Stimulated activated CD8-positive, alpha-beta memory T cell treated with anti-CD3 and anti-CD28 coated beads, Interleukin-4, amount 100 ng/mL, for 48 hours (primary cell): ENCODE measurements around the gene TAPBPL.

Experiments
- DNase-seq: peaks from one replicate; pipeline ENCODE4 v3.0.0-alpha.2; 2020

TAPBPL gene

DNA sequence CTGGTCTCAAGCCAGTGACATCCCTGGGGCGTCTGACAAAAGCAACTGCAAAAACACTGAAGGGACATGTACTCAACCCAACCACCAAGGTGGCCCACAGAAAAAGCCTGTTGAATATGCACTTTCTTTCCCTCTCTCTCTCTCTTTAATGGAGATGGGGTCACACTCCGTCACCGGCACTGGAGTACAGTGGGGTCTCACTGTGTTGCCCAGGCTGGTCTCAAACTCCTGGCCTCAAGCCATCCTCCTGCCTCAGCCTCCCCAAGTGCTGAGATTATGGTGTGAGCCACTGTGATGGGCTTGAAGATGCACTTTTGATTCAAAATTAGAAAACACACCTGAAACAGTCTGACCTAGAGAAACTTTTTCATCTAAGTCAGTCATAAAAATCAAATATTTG lies 14.3 kb upstream of the TAPBPL start:
- DNase-seq: no peak

DNA sequence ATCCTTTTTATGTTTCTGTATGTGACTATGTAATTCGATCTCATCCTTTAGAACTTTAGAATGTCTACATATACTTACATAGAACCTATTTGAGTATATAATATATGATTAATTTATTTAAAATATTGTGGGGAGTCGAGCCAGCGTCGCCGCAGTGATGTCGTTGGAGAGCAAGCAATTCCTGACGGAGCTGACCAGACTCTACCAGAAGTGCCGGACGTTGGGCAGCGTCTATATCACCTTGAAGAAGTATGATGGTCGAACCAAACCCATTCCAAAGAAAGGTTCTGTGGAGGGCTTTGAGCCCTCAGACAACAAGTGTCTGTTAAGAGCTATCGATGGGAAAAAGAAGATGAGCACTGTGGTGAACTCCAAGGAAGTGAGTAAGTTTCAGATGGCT lies 13.5 kb upstream of the TAPBPL start:
- DNase-seq: no peak

DNA sequence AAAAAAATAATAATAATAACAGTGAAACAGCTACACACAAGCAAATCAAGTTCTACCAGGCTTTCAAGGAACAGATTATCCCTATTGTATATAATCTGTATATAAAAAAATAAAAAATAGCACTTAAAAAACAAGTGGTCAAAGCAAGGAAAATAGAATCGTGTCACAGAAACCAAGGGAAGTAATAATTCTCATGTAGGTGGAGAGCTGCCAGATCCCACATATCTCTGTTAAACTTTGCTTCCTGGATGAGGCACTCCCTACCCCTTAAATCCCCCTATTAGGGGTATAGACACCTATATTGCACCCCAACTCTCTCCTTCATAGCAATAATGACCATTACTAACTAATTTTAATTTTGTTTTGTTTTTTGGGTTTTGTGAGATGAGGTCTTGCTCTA lies 11.5 kb upstream of the TAPBPL start:
- no peak for DNase-seq

DNA sequence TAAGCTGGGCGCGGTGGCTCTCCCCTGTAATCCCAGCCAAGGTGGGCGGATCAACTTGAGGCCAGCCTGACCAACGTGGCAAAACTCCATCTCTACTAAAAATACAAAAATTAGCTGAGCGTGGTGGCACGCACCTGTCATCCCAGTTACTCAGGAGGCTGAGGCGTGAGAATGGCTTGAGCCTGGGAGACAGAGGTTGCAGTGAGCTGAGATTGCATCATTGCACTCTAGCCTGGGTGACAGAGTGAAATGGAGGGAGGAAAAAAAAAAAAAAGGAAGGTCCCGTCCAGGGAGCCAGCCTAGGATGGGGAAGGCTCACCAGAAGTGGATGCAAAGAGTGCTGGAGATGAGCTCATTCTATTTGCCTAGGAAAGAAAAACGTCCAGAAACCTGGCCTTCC lies 9.0 kb upstream of the TAPBPL start:
- peak; percentile 25 for DNase-seq

DNA sequence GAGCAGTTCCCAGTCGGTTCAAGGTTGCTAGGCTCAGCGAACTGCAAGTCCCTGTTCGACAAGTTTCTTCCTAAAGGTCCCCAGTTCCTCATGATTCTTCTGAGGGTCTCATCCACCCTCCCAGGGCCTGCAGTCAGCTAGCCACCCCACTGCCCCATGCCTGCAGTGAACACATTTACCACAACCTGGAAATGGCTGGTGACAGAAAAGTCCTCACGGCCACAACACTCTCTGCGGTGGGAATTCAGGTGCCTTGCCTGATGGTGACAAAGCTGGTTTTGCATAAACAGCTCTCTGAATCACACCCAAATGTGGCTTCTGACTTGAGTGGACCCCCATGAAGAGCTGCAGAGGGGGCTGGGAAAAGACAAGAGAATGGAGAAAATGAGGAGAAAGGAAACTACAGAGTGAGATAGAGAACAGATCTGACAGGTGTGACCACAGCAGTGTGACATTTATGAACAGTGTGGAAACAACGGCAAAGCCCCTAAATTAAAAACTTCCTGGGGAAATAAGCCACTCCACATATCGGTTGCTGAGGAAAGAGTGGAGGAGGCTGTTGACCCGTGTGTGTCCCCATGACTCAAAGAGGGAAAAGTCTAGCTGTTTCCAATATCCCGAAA lies 8.4 kb upstream of the TAPBPL start:
- DNase-seq: peak; percentile 73

DNA sequence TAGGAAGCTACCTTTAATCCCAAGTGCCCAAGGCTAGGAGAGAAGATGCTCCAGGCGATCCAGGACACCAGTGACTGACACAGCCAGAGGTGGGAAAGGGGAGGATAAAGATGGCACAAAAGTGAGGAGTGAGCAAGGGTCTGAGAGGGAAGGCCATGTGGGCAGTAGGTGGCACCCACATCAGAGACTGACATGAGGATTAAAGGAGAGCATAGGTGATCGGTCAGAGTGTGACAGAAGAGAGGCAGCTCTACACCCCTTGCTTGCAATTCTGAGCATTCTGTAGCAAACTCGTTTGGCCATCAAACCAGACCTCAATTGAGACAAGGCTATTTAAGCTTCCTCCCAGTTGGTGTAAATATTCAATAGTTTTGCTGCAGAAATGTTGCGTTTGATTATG lies 7.8 kb upstream of the TAPBPL start:
- DNase-seq: peak; percentile 47

DNA sequence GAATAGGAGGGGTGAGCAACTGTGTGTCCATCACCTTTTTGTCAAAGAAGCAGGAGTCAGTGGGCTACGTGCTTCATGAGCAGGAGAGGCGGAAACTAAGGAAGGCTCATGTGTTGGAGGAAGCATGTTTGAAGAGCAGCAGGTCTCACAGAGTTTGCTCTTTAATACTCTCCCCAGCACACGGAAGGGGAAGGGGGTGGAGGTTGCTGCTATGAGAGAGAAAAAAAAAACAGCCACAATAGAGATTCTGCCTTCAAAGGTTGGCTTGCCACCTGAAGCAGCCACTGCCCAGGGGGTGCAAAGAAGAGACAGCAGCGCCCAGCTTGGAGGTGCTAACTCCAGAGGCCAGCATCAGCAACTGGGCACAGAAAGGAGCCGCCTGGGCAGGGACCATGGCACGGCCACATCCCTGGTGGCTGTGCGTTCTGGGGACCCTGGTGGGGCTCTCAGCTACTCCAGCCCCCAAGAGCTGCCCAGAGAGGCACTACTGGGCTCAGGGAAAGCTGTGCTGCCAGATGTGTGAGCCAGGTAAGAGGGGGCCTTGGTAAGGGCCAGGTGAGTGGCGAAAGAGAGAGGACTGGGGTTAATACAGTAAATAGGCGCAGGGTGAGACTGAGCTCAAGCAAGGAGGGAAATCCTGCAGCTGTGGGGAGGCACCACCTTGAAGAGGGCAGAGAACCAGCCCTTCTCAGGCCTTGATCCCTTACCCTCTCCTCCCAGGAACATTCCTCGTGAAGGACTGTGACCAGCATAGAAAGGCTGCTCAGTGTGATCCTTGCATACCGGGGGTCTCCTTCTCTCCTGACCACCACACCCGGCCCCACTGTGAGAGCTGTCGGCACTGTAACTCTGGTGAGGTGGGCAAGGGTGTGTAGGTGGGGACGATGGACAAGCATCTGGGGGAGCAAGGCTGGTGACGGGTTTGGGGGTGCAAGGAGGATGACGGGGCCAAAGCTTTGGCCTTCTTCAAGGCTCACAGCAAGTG lies 6.8 kb upstream of the TAPBPL start, which contains the start of gene CD27:
TSS of gene CD27 (plus strand) at position 252 of the 985 bp plus-strand sequence. CDS start at position 393, 141 bp downstream.
- peak; percentile 49 for DNase-seq

GRCh38 chr12:6450091-6450868 lies 1.6 kb upstream of the TAPBPL start:
- DNase-seq: peak; percentile 33

DNA sequence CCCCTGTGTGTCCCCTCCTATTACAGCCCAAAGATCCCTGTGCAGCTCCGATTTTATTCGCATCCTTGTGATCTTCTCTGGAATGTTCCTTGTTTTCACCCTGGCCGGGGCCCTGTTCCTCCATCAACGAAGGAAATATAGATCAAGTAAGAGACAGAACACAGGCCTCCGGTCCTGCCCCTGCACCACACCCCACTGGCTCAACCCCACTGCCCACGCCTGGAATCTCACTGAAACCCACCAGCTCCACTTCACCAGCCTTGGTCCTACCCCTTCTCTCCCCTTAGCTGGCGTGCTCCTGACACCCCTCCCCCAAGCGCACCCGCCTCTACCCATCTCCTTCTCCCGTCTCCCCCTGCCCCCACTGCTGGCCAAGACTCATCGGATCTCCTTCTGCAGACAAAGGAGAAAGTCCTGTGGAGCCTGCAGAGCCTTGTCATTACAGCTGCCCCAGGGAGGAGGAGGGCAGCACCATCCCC lies 934 bp upstream of the TAPBPL start:
- DNase-seq: no peak

GRCh38 chr12:6452245-6452943 lies 552 bp downstream of the TAPBPL start:
- peak; percentile 59 for DNase-seq

DNA sequence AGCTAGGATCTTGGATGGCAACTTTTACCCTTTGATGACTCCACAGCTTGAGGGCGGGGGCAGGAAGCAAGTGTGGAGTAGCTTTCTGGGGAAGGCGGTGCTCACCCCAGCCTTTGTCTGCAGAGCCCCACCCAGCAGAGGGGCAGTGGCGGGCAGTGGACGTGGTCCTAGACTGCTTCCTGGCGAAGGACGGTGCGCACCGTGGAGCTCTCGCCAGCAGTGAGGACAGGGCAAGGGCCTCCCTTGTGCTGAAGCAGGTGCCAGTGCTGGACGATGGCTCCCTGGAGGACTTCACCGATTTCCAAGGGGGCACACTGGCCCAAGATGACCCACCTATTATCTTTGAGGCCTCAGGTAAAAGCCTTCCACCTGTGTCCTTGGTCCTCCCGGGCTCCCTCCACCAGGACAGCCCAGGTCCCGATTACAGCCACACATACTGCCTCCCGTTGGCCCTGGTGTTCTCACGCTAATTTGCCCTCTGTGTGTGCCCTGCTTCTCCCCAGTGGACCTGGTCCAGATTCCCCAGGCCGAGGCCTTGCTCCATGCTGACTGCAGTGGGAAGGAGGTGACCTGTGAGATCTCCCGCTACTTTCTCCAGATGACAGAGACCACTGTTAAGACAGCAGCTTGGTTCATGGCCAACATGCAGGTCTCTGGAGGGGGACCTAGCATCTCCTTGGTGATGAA lies 1.2 kb downstream of the TAPBPL start:
- DNase-seq: peak; percentile 54

DNA sequence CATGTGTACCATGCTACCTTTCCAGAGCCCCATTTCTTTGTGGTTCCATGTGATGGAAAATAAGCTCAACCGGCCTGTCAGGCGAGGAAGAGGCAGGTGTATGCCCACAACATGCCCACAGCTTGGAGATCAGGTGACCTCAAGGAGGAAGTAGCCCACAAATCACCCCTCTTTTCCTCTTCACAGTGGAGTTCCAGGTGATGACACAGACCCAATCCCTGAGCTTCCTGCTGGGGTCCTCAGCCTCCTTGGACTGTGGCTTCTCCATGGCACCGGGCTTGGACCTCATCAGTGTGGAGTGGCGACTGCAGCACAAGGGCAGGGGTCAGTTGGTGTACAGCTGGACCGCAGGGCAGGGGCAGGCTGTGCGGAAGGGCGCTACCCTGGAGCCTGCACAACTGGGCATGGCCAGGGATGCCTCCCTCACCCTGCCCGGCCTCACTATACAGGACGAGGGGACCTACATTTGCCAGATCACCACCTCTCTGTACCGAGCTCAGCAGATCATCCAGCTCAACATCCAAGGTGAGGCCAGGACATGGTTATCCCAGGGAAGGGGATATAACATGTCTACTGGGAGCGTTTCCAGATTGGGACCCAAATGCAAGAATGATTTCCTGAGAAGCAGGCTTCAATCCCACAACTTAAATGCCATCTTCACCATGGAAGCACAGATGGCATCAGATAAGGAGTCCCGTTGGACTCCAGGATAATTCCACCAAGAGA lies 5.5 kb downstream of the TAPBPL start:
- DNase-seq: no peak

GRCh38 chr12:6458281-6459003 lies 6.6 kb downstream of the TAPBPL start:
- no peak for DNase-seq

DNA sequence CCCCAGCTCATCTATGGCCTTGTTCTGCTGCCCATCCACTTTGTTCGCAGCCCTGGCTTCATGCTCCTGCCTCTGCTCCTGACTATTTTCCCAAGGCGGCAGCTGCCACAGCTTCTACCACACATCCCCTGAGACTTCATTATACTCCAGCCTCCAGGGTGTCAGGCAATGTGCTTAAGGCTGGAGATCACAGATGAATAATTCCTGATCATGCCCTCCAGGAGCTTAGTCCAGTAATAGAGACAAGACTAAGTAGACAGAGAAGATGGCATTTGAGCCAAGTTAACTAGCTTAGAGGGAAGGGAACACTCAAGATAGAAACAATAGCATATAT lies 7.1 kb downstream of the TAPBPL start:
- no peak for DNase-seq

- DNase-seq: peak; percentile 61
Measured at GRCh38 chr12:6460751-6461371, 9.0 kb downstream of the TAPBPL start.

DNA sequence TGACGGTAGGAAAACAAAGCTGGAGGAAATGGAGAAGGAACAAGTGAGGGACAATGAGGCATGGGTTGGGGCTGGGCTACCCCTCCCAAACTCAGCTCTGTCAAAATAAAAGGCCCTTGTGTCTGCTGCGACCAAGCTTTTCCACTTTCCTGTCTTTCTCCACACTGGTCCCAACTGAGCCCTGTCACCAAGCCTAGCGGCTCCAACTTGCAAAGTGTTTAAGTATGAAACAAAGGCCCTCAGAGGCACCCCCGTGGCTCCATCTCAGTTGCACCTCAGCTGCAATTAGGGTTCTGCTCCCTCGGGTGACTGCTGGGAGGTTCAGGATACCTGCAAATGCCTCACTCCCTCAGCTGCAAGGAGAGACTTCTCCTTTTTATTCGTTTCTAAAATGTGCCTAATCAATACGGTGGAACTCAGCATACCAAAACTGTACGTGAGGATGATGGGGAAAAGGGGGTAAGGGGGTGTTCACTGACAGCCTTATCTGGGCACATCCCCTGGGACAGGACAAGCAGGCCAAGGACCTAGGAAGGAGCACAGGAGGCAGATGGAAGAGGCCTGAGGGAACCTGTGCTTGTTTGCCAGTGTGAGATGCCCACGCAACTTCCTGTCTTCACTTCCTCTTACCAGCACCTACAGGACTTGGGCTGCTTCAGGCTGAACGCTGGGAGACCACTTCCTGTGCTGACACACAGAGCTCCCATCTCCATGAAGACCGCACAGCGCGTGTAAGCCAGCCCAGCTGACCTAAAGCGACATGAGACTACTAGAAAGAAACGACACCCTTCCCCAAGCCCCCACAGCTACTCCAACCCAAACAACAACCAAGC lies 9.8 kb downstream of the TAPBPL start:
- peak; percentile 86 for DNase-seq

- DNase-seq: peak; percentile 56
Measured at GRCh38 chr12:6462234-6462995, 10.6 kb downstream of the TAPBPL start.

DNA sequence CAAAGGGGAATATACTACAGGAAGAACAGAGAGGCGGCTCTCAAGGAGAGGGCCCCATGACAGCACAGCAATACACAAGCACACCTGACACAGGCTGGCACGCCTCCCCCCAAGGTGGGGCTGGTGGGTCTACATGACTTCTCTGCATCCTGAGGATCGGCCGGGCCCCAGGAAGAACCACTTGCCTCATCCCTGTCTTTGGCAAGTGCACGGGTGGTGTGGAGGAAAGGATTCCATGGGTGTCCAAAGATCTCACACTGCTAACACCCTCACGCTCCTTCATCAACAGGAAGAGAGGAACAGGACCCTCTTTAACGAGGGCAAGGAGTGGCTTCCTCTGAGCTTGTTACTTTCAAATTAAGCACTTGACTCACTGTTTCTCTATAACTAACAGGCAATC lies 11.4 kb downstream of the TAPBPL start:
- DNase-seq: no peak
